Measurements from ENCODE around the gene S100P. TPM values are rescaled to one million over a fixed set of nuclear protein-coding genes. Genes with fewer than 3 reads are reported as not detected.
"Not testable (repeated sequence)": the region's sequence is repeated elsewhere in the genome, so short reads cannot be mapped to it uniquely, and the experiment has no call there.

S100P gene
- total RNA-seq, 1 experiment from 2014 or later: 0.18 TPM

GRCh38 chr4:6663596-6664393, 29.9 kb upstream of the S100P start:
- H3K27ac ChIP-seq: no peak overlapping the region
- no peaks in the 10 kb centered on the region for H3K9me3 ChIP-seq (replicated peaks)
- no peaks in the 10 kb centered on the region for H3K27me3 ChIP-seq
- no peak for DNase-seq
- no peak overlapping the region for H3K4me3 ChIP-seq
- no peaks in the 10 kb centered on the region for H3K4me1 ChIP-seq
- no peaks in the 10 kb centered on the region for H3K36me3 ChIP-seq

- H3K4me3 ChIP-seq: no peak overlapping the region
- no peaks in the 10 kb centered on the region for H3K4me1 ChIP-seq
- no peaks in the 10 kb centered on the region for H3K27me3 ChIP-seq
- H3K27ac ChIP-seq: no peak overlapping the region
- no peaks in the 10 kb centered on the region for H3K9me3 ChIP-seq (replicated peaks)
- DNase-seq: no peak
- H3K36me3 ChIP-seq: no peaks in the 10 kb centered on the region
These were observed 28.4 kb upstream of the S100P start for GRCh38 chr4:6665320-6665654.

- DNase-seq: no peak
- Histone ChIP-seq H3K36me3 (no peaks in the 10 kb centered on the region), H3K9me3 (replicated peaks) (no peaks in the 10 kb centered on the region), H3K27me3 (no peaks in the 10 kb centered on the region), H3K4me3 (no peak overlapping the region), H3K27ac (no peak overlapping the region), H3K4me1 (no peaks in the 10 kb centered on the region)
These were observed 25.3 kb upstream of the S100P start for GRCh38 chr4:6668391-6668790.

- no peak overlapping the region for H3K27ac ChIP-seq
- H3K4me1 ChIP-seq: peaks cover 3% of the 10 kb centered on the region; the same call in 1 of the 2 replicates
- DNase-seq: no peak
- H3K9me3 ChIP-seq (replicated peaks): no peaks in the 10 kb centered on the region
- H3K36me3 ChIP-seq: peaks cover 10% of the 10 kb centered on the region; the same call in 1 of the 2 replicates
- no peaks in the 10 kb centered on the region for H3K27me3 ChIP-seq
- no peak overlapping the region for H3K4me3 ChIP-seq
These were observed 22.0 kb upstream of the S100P start for GRCh38 chr4:6671648-6672047.

GRCh38 chr4:6672131-6672530, 21.5 kb upstream of the S100P start:
- Histone ChIP-seq H3K4me3 (no peak overlapping the region), H3K4me1 (peaks cover 3% of the 10 kb centered on the region; the same call in 1 of the 2 replicates), H3K27me3 (no peaks in the 10 kb centered on the region), H3K36me3 (peaks cover 10% of the 10 kb centered on the region; the same call in 1 of the 2 replicates), H3K9me3 (replicated peaks) (no peaks in the 10 kb centered on the region), H3K27ac (no peak overlapping the region)
- DNase-seq: no peak

GRCh38 chr4:6672541-6673190, 21.0 kb upstream of the S100P start:
- DNase-seq; H3K27ac ChIP-seq; H3K4me1 ChIP-seq; H3K9me3 ChIP-seq (replicated peaks); H3K27me3 ChIP-seq; H3K4me3 ChIP-seq: not testable (repeated sequence)
- H3K36me3 ChIP-seq: peaks cover 12% of the 10 kb centered on the region

- H3K4me1 ChIP-seq; H3K9me3 ChIP-seq (replicated peaks); H3K27me3 ChIP-seq: not testable (repeated sequence)
- Histone ChIP-seq H3K27ac (peak overlapping the region; percentile 61), H3K36me3 (peaks cover 12% of the 10 kb centered on the region), H3K4me3 (peak overlapping the region; percentile 67)
- DNase-seq: peak; percentile 53 to 59
These were observed 20.5 kb upstream of the S100P start for GRCh38 chr4:6673191-6673659.

GRCh38 chr4:6673660-6674499, 19.8 kb upstream of the S100P start:
- peak overlapping the region; percentile 61 for H3K27ac ChIP-seq
- peaks cover 12% of the 10 kb centered on the region for H3K36me3 ChIP-seq
- DNase-seq: peak; percentile 93 to 96
- no peaks in the 10 kb centered on the region for H3K27me3 ChIP-seq
- H3K4me1 ChIP-seq: peaks cover 3% of the 10 kb centered on the region; the same call in 1 of the 2 replicates
- no peaks in the 10 kb centered on the region for H3K9me3 ChIP-seq (replicated peaks)
- peak overlapping the region; percentile 67 for H3K4me3 ChIP-seq

GRCh38 chr4:6674500-6675149, 19.1 kb upstream of the S100P start:
- Histone ChIP-seq H3K27ac (no peak overlapping the region), H3K4me3 (peak overlapping the region; percentile 67), H3K36me3 (peaks cover 12% of the 10 kb centered on the region), H3K27me3 (no peaks in the 10 kb centered on the region), H3K9me3 (replicated peaks) (no peaks in the 10 kb centered on the region), H3K4me1 (peaks cover 3% of the 10 kb centered on the region; the same call in 1 of the 2 replicates)
- DNase-seq: peak in 1 of 2 experiments; percentile 38

- H3K4me3 ChIP-seq: no peak overlapping the region
- peaks cover 12% of the 10 kb centered on the region for H3K36me3 ChIP-seq
- DNase-seq: no peak
- no peak overlapping the region for H3K27ac ChIP-seq
- H3K9me3 ChIP-seq (replicated peaks): no peaks in the 10 kb centered on the region
- peaks cover 3% of the 10 kb centered on the region; the same call in 1 of the 2 replicates for H3K4me1 ChIP-seq
- H3K27me3 ChIP-seq: no peaks in the 10 kb centered on the region
These were observed 16.7 kb upstream of the S100P start for GRCh38 chr4:6676722-6677558.

GRCh38 chr4:6680372-6681034, 13.2 kb upstream of the S100P start:
- DNase-seq: no peak

GRCh38 chr4:6681191-6681590, 12.5 kb upstream of the S100P start:
- Histone ChIP-seq H3K4me1 (no peaks in the 10 kb centered on the region), H3K27me3 (no peaks in the 10 kb centered on the region), H3K36me3 (peaks cover 6% of the 10 kb centered on the region; the same call in 1 of the 2 replicates), H3K4me3 (no peak overlapping the region), H3K9me3 (replicated peaks) (no peaks in the 10 kb centered on the region), H3K27ac (no peak overlapping the region)
- DNase-seq: no peak

More at GRCh38 chr4:6680372-6681034, 13.2 kb upstream of the S100P start:
- Histone ChIP-seq H3K27ac (no peak overlapping the region), H3K4me1 (no peaks in the 10 kb centered on the region), H3K27me3 (no peaks in the 10 kb centered on the region), H3K4me3 (no peak overlapping the region), H3K9me3 (replicated peaks) (no peaks in the 10 kb centered on the region), H3K36me3 (peaks cover 11% of the 10 kb centered on the region)

GRCh38 chr4:6682862-6683590, 10.7 kb upstream of the S100P start:
- Histone ChIP-seq H3K27me3 (no peaks in the 10 kb centered on the region), H3K27ac (no peak overlapping the region), H3K4me3 (no peak overlapping the region), H3K4me1 (no peaks in the 10 kb centered on the region; the same call in 1 of the 2 replicates), H3K36me3 (no peaks in the 10 kb centered on the region), H3K9me3 (replicated peaks) (no peaks in the 10 kb centered on the region)
- no peak for DNase-seq

Data from SJCRH30 (cell line).